IMR-90 (cell line): ENCODE data around the gene RFTN1. TPM values are rescaled to one million over a fixed set of nuclear protein-coding genes. Genes with fewer than 3 reads are reported as not detected.
A peak's percentile ranks its signal among the peaks of the same experiment; 100 is the strongest.

Experiments used
- ATAC-seq: fragments of 200-7000 bp; cut with Tn5 transposase; 2 replicates; pipeline ENCODE4 v1.9.1; 2020; ENCODE audit warnings: low read depth, mild to moderate bottlenecking, moderate library complexity
- BruUV-seq: library from RNA; stranded (reverse); fragments of 400-500 nt; replicated peaks from 2 replicates; lab custom pipeline; 2021; lab: Mats Ljungman, UMichigan
- CTCF ChIA-PET: fragments of 300-600 bp; formaldehyde crosslinking; extraction: SDS; loops from one replicate; lab custom pipeline; 2021; ENCODE audit warnings: antibody characterized with exemption; lab: Yijun Ruan, JAX
- POLR2A ChIA-PET: fragments of 300-600 bp; sonication (Branson Sonifier 250); formaldehyde crosslinking; loops from one replicate; lab custom pipeline; 2022; ENCODE audit warnings: antibody characterized with exemption; ENCODE audit not compliant: unreplicated experiment; lab: Charles Lee
- DNase-seq: peaks from one replicate; pipeline ENCODE4 v3.0.0; 2013
- H2AFZ ChIP-seq: replicated peaks from 2 replicates; pipeline ENCODE3; 2013; ENCODE audit warnings: low read length, mild to moderate bottlenecking; ENCODE audit not compliant: poor library complexity
- H2AK5ac ChIP-seq: 2 replicates; pipeline ENCODE4 v1.6.1; 2013; ENCODE audit warnings: low read depth, low read length, inconsistent platforms
- H2AK9ac ChIP-seq: replicated peaks from 2 replicates; pipeline ENCODE3; 2013; ENCODE audit warnings: mild to moderate bottlenecking, low read depth, low read length, moderate library complexity; ENCODE audit not compliant: poor library complexity
- H2BK120ac ChIP-seq: 2 replicates; pipeline ENCODE4 v1.6.1; 2013; ENCODE audit warnings: low read depth, low read length, inconsistent platforms
- H2BK15ac ChIP-seq: 3 replicates; pipeline ENCODE4 v1.6.1; 2013; ENCODE audit warnings: low read depth, low read length, inconsistent platforms
- H2BK20ac ChIP-seq: 2 replicates; pipeline ENCODE4 v1.6.1; 2013; ENCODE audit warnings: low read depth, mild to moderate bottlenecking, inconsistent platforms, low read length, moderate library complexity
- H2BK5ac ChIP-seq: 2 replicates; pipeline ENCODE4 v1.6.1; 2013; ENCODE audit warnings: mild to moderate bottlenecking, low read depth, low read length, inconsistent platforms; ENCODE audit not compliant: poor library complexity, severe bottlenecking
- H3K14ac ChIP-seq: replicated peaks from 2 replicates; pipeline ENCODE4 v1.6.1; 2013; ENCODE audit warnings: low read depth, low read length, inconsistent platforms
- H3K18ac ChIP-seq: 2 replicates; pipeline ENCODE4 v1.6.1; 2013; ENCODE audit warnings: low read depth, low read length, control low read depth
- H3K23ac ChIP-seq: 2 replicates; pipeline ENCODE4 v1.6.1; 2013; ENCODE audit warnings: low read depth, low read length, inconsistent platforms
- H3K27ac ChIP-seq: 2 replicates; pipeline ENCODE4 v1.5.1; 2013; ENCODE audit warnings: mild to moderate bottlenecking, control low read depth, low read length; ENCODE audit not compliant: insufficient read depth
- H3K27me3 ChIP-seq: 2 replicates; pipeline ENCODE4 v1.6.1; 2013; ENCODE audit warnings: low read length; ENCODE audit not compliant: control insufficient read depth, insufficient read depth
- H3K36me3 ChIP-seq: 2 replicates; pipeline ENCODE4 v1.6.1; 2013; ENCODE audit warnings: low read length, mixed read lengths; ENCODE audit not compliant: control insufficient read depth, insufficient read depth
- H3K4ac ChIP-seq: 2 replicates; pipeline ENCODE4 v1.6.1; 2013; ENCODE audit warnings: low read depth, low read length, inconsistent platforms
- H3K4me1 ChIP-seq: 2 replicates; pipeline ENCODE4 v1.6.1; 2013; ENCODE audit warnings: low read length, mixed read lengths; ENCODE audit not compliant: control insufficient read depth, insufficient read depth
- H3K4me2 ChIP-seq: 2 replicates; pipeline ENCODE4 v1.6.1; 2013; ENCODE audit warnings: low read depth, mild to moderate bottlenecking, control low read depth, low read length, moderate library complexity
- H3K4me3 ChIP-seq: 2 replicates; pipeline ENCODE4 v1.5.1; 2013; ENCODE audit warnings: low read depth, mild to moderate bottlenecking, control low read depth, low read length, moderate library complexity; ENCODE audit not compliant: insufficient read depth
- H3K56ac ChIP-seq: 2 replicates; pipeline ENCODE4 v1.6.1; 2013; ENCODE audit warnings: low read length, inconsistent platforms; ENCODE audit not compliant: insufficient read depth; ENCODE audit errors: extremely low read depth
- H3K79me1 ChIP-seq, 2 experiments: 2 replicates each; pipeline ENCODE4 v1.6.1; 2013; ENCODE audit warnings: low read length in 2 of 2, inconsistent platforms in 1 of 2, low read depth in 1 of 2
- H3K9ac ChIP-seq: 2 replicates; pipeline ENCODE4 v1.6.1; 2013; ENCODE audit warnings: low read depth, low read length, control low read depth
- H3K9me1 ChIP-seq: 2 replicates; pipeline ENCODE4 v1.6.1; 2013; ENCODE audit warnings: low read length, inconsistent platforms; ENCODE audit not compliant: insufficient read depth
- H3K9me3 ChIP-seq: 2 replicates; pipeline ENCODE4 v1.6.1; 2013; ENCODE audit warnings: low read length; ENCODE audit not compliant: control insufficient read depth, insufficient read depth
- H4K20me1 ChIP-seq: 2 replicates; pipeline ENCODE4 v1.6.1; 2013; ENCODE audit warnings: low read length, inconsistent platforms; ENCODE audit not compliant: insufficient read depth
- H4K5ac ChIP-seq: 2 replicates; pipeline ENCODE4 v1.6.1; 2013; ENCODE audit warnings: mild to moderate bottlenecking, low read depth, low read length, control low read depth
- H4K8ac ChIP-seq, 2 experiments: 2 replicates each; pipeline ENCODE4 v1.6.1; 2013; ENCODE audit warnings: low read depth in 2 of 2, low read length in 2 of 2, control low read depth in 1 of 2, inconsistent platforms in 1 of 2
- H4K91ac ChIP-seq: 2 replicates; pipeline ENCODE4 v1.6.1; 2013; ENCODE audit warnings: low read depth, low read length, inconsistent platforms; ENCODE audit not compliant: insufficient read depth
- BHLHE40 ChIP-seq: fragments of 150-350 bp; IDR thresholded peaks from 2 replicates; pipeline ENCODE4 v1.6.1; 2016; ENCODE audit warnings: mild to moderate bottlenecking, low read depth, low read length
- CEBPB ChIP-seq: IDR thresholded peaks from 2 replicates; pipeline ENCODE4 v1.6.1; 2012; ENCODE audit warnings: low read depth, low read length, improper control_type of control experiment
- CHD1 ChIP-seq: IDR thresholded peaks from 2 replicates; pipeline ENCODE4 v1.6.1; 2012; ENCODE audit warnings: low read depth, low read length, improper control_type of control experiment
- FOS ChIP-seq: fragments of 150-350 bp; IDR thresholded peaks from 2 replicates; pipeline ENCODE4 v1.6.1; 2016; ENCODE audit warnings: low read depth, low read length
- MXI1 ChIP-seq: IDR thresholded peaks from 2 replicates; pipeline ENCODE4 v1.6.1; 2012; ENCODE audit warnings: low read depth, mild to moderate bottlenecking, low read length, moderate library complexity, borderline replicate concordance
- RCOR1 ChIP-seq: IDR thresholded peaks from 2 replicates; pipeline ENCODE4 v1.6.1; 2012; ENCODE audit warnings: mild to moderate bottlenecking, low read length, improper control_type of control experiment; ENCODE audit not compliant: insufficient replicate concordance
- WGBS, 2 experiments: methylation state at CpG; one replicate each; pipeline versions ENCODE4 v1.1.5 to v1.1.7; 2013; ENCODE audit warnings: missing lambda C conversion rate in 2 of 2; ENCODE audit not compliant: insufficient read length in 1 of 2; ENCODE audit errors: extremely low coverage in 2 of 2; 5-methylcytosine and 5-hydroxymethylcytosine counted together
- dilution Hi-C: fragments of 300-500 bp; cut with HindIII; formaldehyde crosslinking; loops from one replicate; pipeline ENCODE4 v1.14.3; 2018; ENCODE audit warnings: low sequenced_read_pairs; ENCODE audit not compliant: unreplicated experiment
- in situ Hi-C: fragments of 300-500 bp; cut with MboI; formaldehyde crosslinking; loops from 3 replicates; pipeline ENCODE4 v1.14.3; 2019; ENCODE audit warnings: low sequenced_read_pairs, inconsistent platforms, mixed read lengths
- intact Hi-C: fragments of 100-400 bp; cut with micrococcal nuclease; formaldehyde crosslinking; loops from 2 replicates; pipeline ENCODE4 v1.10.0; 2022
- polyA plus RNA-seq, 3 experiments: library from polyadenylated mRNA; depleted of rRNA; stranded (reverse); fragments of >200 nt; gene quantifications; 2 replicates each; pipeline ENCODE4 v1.2.3, GENCODE V29; 2012; ENCODE audit warnings: low replicate concordance in 1 of 3
- total RNA-seq: library from RNA; depleted of rRNA; stranded (reverse); fragments of >200 nt; gene quantifications from 2 replicates; pipeline ENCODE4 v1.2.3, GENCODE V29; 2012
- TF ChIP-seq, protein P1 (sequence below): fragments of 150-350 bp; IDR thresholded peaks from 2 replicates; pipeline ENCODE4 v1.6.1; 2017; ENCODE audit warnings: mild to moderate bottlenecking, antibody characterized with exemption, low read length, low read depth

Gene RFTN1
- total and polyA plus RNA-seq, 2 of the 4 experiments (the other 2 are of a cell fraction): 45.0 to 52.0 TPM

DNA sequence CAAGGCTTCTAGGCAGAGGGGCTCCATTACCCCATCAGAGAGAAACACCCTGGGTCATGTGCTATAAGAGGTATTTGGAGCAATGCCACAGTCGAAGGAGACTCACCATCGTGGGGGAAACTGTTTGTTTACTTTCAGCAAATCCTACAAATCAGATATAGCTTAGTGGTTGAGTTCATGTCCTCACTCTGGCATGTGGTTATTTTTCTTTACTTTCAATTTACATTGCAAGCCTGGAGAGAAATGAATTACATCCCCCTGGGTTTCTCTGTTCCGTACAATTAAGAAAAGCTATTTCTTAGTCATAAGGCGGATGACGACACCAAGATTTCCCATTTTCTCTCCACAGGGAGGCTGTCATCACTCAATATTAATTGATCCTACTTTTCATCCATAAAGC, 36.9 kb downstream of the RFTN1 start:
- Histone ChIP-seq H3K23ac (peak overlapping the region; percentile 43; the same call in 1 of the 2 replicates), H2BK20ac (peak overlapping the region; percentile 88; the same call in 1 of the 2 replicates), H3K4ac (peak overlapping the region; percentile 79), H3K4me1 (peaks cover 32% of the 10 kb centered on the region), H3K9ac (no peak overlapping the region), H4K8ac (peak overlapping the region in 1 of 2 experiments; percentile 58; a peak in 2 of 4 replicates), H3K27ac (peak overlapping the region; percentile 72; the same call in 1 of the 2 replicates), H2BK15ac (peak overlapping the region; percentile 82; the same call in 1 of the 3 replicates), H3K4me3 (no peak overlapping the region), H3K79me1 (peaks cover 36 to 83% of the 10 kb centered on the region in 2 experiments), H3K36me3 (peaks cover 13% of the 10 kb centered on the region), H2BK5ac (peak overlapping the region; percentile 83), H3K56ac (no peak overlapping the region), H4K91ac (peak overlapping the region; percentile 73; the same call in 1 of the 2 replicates), H3K14ac (peak overlapping the region; percentile 83; the same call in 1 of the 2 replicates), H4K5ac (no peak overlapping the region; the same call in 1 of the 2 replicates), H2AK9ac (no peak overlapping the region), H4K20me1 (peaks cover 9% of the 10 kb centered on the region), H3K9me1 (peaks cover 37% of the 10 kb centered on the region), H2AK5ac (no peak overlapping the region; the same call in 1 of the 2 replicates), H3K18ac (peak overlapping the region; percentile 71; the same call in 1 of the 2 replicates), H2AFZ (no peak overlapping the region), H3K9me3 (no peaks in the 10 kb centered on the region), H3K4me2 (peak overlapping the region; percentile 38; the same call in 1 of the 2 replicates), H2BK120ac (peak overlapping the region; percentile 56), H3K27me3 (no peaks in the 10 kb centered on the region)
- WGBS, 2 experiments: no CpG with 5 or more reads among the region's 5 CpGs
- BruUV-seq: no TSS peak
- DNase-seq: peak; percentile 99
- intact Hi-C loops: loop anchor here (5.0 kb wide), 1 partner anchor 36 kb away; the partner anchor contains the start of gene RFTN1
- CTCF ChIA-PET: no interaction called here
- TF ChIP-seq FOS (peak; percentile 70), CHD1 (no peak), RCOR1 (peak; percentile 63), BHLHE40 (peak; percentile 79), MXI1 (no peak), CEBPB (peak; percentile 69)
- TF ChIP-seq, protein P1, sequence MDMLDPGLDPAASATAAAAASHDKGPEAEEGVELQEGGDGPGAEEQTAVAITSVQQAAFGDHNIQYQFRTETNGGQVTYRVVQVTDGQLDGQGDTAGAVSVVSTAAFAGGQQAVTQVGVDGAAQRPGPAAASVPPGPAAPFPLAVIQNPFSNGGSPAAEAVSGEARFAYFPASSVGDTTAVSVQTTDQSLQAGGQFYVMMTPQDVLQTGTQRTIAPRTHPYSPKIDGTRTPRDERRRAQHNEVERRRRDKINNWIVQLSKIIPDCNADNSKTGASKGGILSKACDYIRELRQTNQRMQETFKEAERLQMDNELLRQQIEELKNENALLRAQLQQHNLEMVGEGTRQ: peak; percentile 84
- in situ Hi-C loops: no loop called here
- POLR2A ChIA-PET: interaction anchor here (0.5 to 0.7 kb wide), 3 partner anchors 35 to 94 kb away, joined by 3 to 12 read pairs (median 3); no protein-coding TSS in a partner anchor
- dilution Hi-C loops: no loop called here
- peak; percentile 77 for ATAC-seq
